GM19043 (cell line): ENCODE data around the gene RAB29.

Experiments used
- ATAC-seq: cut with Tn5 transposase; IDR thresholded peaks from one replicate; pipeline ENCODE4 v1.9.1; 2021; ENCODE audit warnings: low read depth; ENCODE audit not compliant: unreplicated experiment

RAB29 gene

GRCh38 chr1:205797168-205797567 is 21.9 kb upstream of the RAB29 start:
- no peak for ATAC-seq

- no peak for ATAC-seq
Measured at GRCh38 chr1:205794011-205794730, 18.9 kb upstream of the RAB29 start.

GRCh38 chr1:205792961-205793673 is 17.8 kb upstream of the RAB29 start:
- ATAC-seq, result no peak

GRCh38 chr1:205792481-205792881 is 17.2 kb upstream of the RAB29 start:
- no peak for ATAC-seq

GRCh38 chr1:205791568-205792180 is 16.4 kb upstream of the RAB29 start:
- no peak for ATAC-seq

- ATAC-seq, result no peak
Measured at GRCh38 chr1:205787287-205787916, 12.1 kb upstream of the RAB29 start.

- ATAC-seq, result no peak
Measured at GRCh38 chr1:205786601-205787000, 11.3 kb upstream of the RAB29 start.

- no peak for ATAC-seq
Measured at GRCh38 chr1:205785446-205785845, 10.2 kb upstream of the RAB29 start.

- ATAC-seq, result no peak
Measured at GRCh38 chr1:205783904-205784303, 8.6 kb upstream of the RAB29 start.

- ATAC-seq, result no peak
Measured at GRCh38 chr1:205783433-205783795, 8.1 kb upstream of the RAB29 start.

GRCh38 chr1:205782627-205783432 is 7.5 kb upstream of the RAB29 start:
- ATAC-seq, result no peak

- no peak for ATAC-seq
Measured at GRCh38 chr1:205780335-205780734, 5.1 kb upstream of the RAB29 start.

- ATAC-seq, result no peak
Measured at GRCh38 chr1:205777994-205778393, 2.7 kb upstream of the RAB29 start.

- ATAC-seq, result no peak
Measured at GRCh38 chr1:205775717-205776056, 405 bp upstream of the RAB29 start.

- peak; percentile 36 for ATAC-seq
Measured at GRCh38 chr1:205774198-205775014, 876 bp downstream of the RAB29 start.

GRCh38 chr1:205772607-205773032 is 2.7 kb downstream of the RAB29 start:
- no peak for ATAC-seq

- ATAC-seq, result no peak
Measured at GRCh38 chr1:205770618-205771017, 4.7 kb downstream of the RAB29 start.

- ATAC-seq, result no peak
Measured at GRCh38 chr1:205769641-205770365, 5.5 kb downstream of the RAB29 start.

GRCh38 chr1:205767248-205767647 is 8.0 kb downstream of the RAB29 start:
- no peak for ATAC-seq
